H9 (cell line): ENCODE data around the gene SPTBN1. TPM values are rescaled to one million over a fixed set of nuclear protein-coding genes. Genes with fewer than 3 reads are reported as not detected.

Experiments used
- DNase-seq: peaks from one replicate; pipeline ENCODE4 v3.0.0-alpha.2; 2017
- H2AFZ ChIP-seq: one replicate; pipeline ENCODE4 v1.6.1; 2013; ENCODE audit warnings: mild to moderate bottlenecking, low read length, control low read depth, moderate library complexity
- H2AK5ac ChIP-seq: 2 replicates; pipeline ENCODE4 v1.6.1; 2013; ENCODE audit warnings: low read length, control low read depth, mixed read lengths; ENCODE audit not compliant: insufficient read length
- H2BK120ac ChIP-seq: one replicate; pipeline ENCODE4 v1.6.1; 2013; ENCODE audit warnings: low read depth, mild to moderate bottlenecking, low read length, control low read depth, inconsistent platforms; ENCODE audit not compliant: poor library complexity, severe bottlenecking
- H2BK12ac ChIP-seq: 2 replicates; pipeline ENCODE4 v1.6.1; 2013; ENCODE audit warnings: low read length, control low read depth, mixed read lengths, low read depth; ENCODE audit not compliant: insufficient read length
- H2BK15ac ChIP-seq: 2 replicates; pipeline ENCODE4 v1.6.1; 2013; ENCODE audit warnings: low read depth, low read length, control low read depth
- H2BK20ac ChIP-seq: one replicate; pipeline ENCODE4 v1.6.1; 2013; ENCODE audit warnings: low read depth, mild to moderate bottlenecking, low read length, control low read depth, inconsistent platforms; ENCODE audit not compliant: poor library complexity, severe bottlenecking
- H2BK5ac ChIP-seq: 2 replicates; pipeline ENCODE4 v1.6.1; 2013; ENCODE audit warnings: low read length, control low read depth, mixed read lengths; ENCODE audit not compliant: insufficient read length
- H3K14ac ChIP-seq: 2 replicates; pipeline ENCODE4 v1.6.1; 2013; ENCODE audit warnings: low read length, control low read depth; ENCODE audit not compliant: insufficient read depth
- H3K18ac ChIP-seq: 2 replicates; pipeline ENCODE4 v1.6.1; 2013; ENCODE audit warnings: low read depth, mild to moderate bottlenecking, mixed read lengths, low read length, control low read depth; ENCODE audit not compliant: insufficient read length
- H3K23ac ChIP-seq: 2 replicates; pipeline ENCODE4 v1.6.1; 2013; ENCODE audit warnings: low read length, control low read depth, mixed read lengths, low read depth; ENCODE audit not compliant: insufficient read length
- H3K23me2 ChIP-seq: 2 replicates; pipeline ENCODE4 v1.6.1; 2013; ENCODE audit warnings: low read depth, mild to moderate bottlenecking, mixed read lengths, low read length, control low read depth; ENCODE audit not compliant: insufficient read length, poor library complexity, severe bottlenecking
- H3K27ac ChIP-seq: 2 replicates; pipeline ENCODE4 v1.5.1; 2013; ENCODE audit warnings: low read length, control low read depth, mixed read lengths, low read depth; ENCODE audit not compliant: insufficient read length
- H3K27me3 ChIP-seq: 2 replicates; pipeline ENCODE4 v1.6.1; 2013; ENCODE audit warnings: low read length, control low read depth, inconsistent platforms; ENCODE audit not compliant: insufficient read depth
- H3K4ac ChIP-seq: 2 replicates; pipeline ENCODE4 v1.6.1; 2013; ENCODE audit warnings: low read depth, mild to moderate bottlenecking, control low read depth, inconsistent platforms, low read length, moderate library complexity
- H3K4me1 ChIP-seq: 2 replicates; pipeline ENCODE4 v1.6.1; 2013; ENCODE audit warnings: low read length, control low read depth, inconsistent platforms; ENCODE audit not compliant: insufficient read depth
- H3K4me2 ChIP-seq: 2 replicates; pipeline ENCODE4 v1.6.1; 2013; ENCODE audit warnings: low read length, control low read depth, mixed read lengths; ENCODE audit not compliant: insufficient read length, insufficient read depth
- H3K56ac ChIP-seq: 2 replicates; pipeline ENCODE4 v1.6.1; 2013; ENCODE audit warnings: low read depth, mild to moderate bottlenecking, mixed read lengths, low read length, control low read depth; ENCODE audit not compliant: insufficient read length
- H3K79me1 ChIP-seq: 2 replicates; pipeline ENCODE4 v1.6.1; 2013; ENCODE audit warnings: low read depth, mild to moderate bottlenecking, moderate library complexity, low read length, control low read depth, inconsistent platforms; ENCODE audit not compliant: insufficient read depth, poor library complexity, severe bottlenecking
- H3K79me2 ChIP-seq: 2 replicates; pipeline ENCODE4 v1.6.1; 2013; ENCODE audit warnings: low read length, control low read depth, inconsistent platforms; ENCODE audit not compliant: insufficient read depth
- H3K9ac ChIP-seq: 2 replicates; pipeline ENCODE4 v1.6.1; 2013; ENCODE audit warnings: low read length, control low read depth, mixed read lengths; ENCODE audit not compliant: insufficient read length; ENCODE audit errors: extremely low read depth
- H3K9me3 ChIP-seq: one replicate; pipeline ENCODE4 v1.6.1; 2013; ENCODE audit warnings: low read depth, low read length, inconsistent platforms; ENCODE audit not compliant: control insufficient read depth
- H3T11ph ChIP-seq: one replicate; pipeline ENCODE4 v1.6.1; 2013; ENCODE audit warnings: mild to moderate bottlenecking, low read length, control low read depth, inconsistent platforms
- H4K20me1 ChIP-seq: one replicate; pipeline ENCODE4 v1.6.1; 2013; ENCODE audit not compliant: control insufficient read depth, insufficient read length, insufficient read depth
- H4K5ac ChIP-seq: 2 replicates; pipeline ENCODE4 v1.6.1; 2013; ENCODE audit warnings: low read depth, mild to moderate bottlenecking, mixed read lengths, low read length, control low read depth; ENCODE audit not compliant: insufficient read length
- H4K8ac ChIP-seq: replicated peaks from 2 replicates; pipeline ENCODE4 v1.6.1; 2013; ENCODE audit warnings: low read length, control low read depth, mixed read lengths, low read depth; ENCODE audit not compliant: insufficient read length
- H4K91ac ChIP-seq: 2 replicates; pipeline ENCODE4 v1.6.1; 2013; ENCODE audit warnings: low read depth, mild to moderate bottlenecking, moderate library complexity, mixed read lengths, low read length, control low read depth; ENCODE audit not compliant: insufficient read length
- H3K27ac Mint-ChIP-seq, 3 experiments: 2 replicates in 2 of 3; 3 replicates in 1 of 3; pipeline ENCODE4 v1.8.0; 2020 to 2021; ENCODE audit warnings: mixed read lengths in 3 of 3, mild to moderate bottlenecking in 1 of 3, moderate library complexity in 1 of 3
- H3K27me3 Mint-ChIP-seq: 2 replicates; pipeline ENCODE4 v1.8.0; 2021; ENCODE audit warnings: low read depth, mild to moderate bottlenecking, moderate library complexity, mixed read lengths
- H3K36me3 Mint-ChIP-seq, 3 experiments: 2 replicates in 2 of 3; 3 replicates in 1 of 3; pipeline ENCODE4 v1.8.0; 2020 to 2021; ENCODE audit warnings: low read depth in 3 of 3, mixed read lengths in 3 of 3; ENCODE audit not compliant: insufficient read depth in 1 of 3
- H3K4me1 Mint-ChIP-seq, 2 experiments: 2 replicates each; pipeline ENCODE4 v1.8.0; 2020; ENCODE audit warnings: mixed read lengths in 2 of 2
- H3K4me3 Mint-ChIP-seq, 2 experiments: 2 replicates in 1 of 2; 3 replicates in 1 of 2; pipeline ENCODE4 v1.8.0; 2020 to 2021; ENCODE audit warnings: mild to moderate bottlenecking in 2 of 2, mixed read lengths in 2 of 2, moderate library complexity in 1 of 2
- H3K9me3 Mint-ChIP-seq, 2 experiments: 2 replicates in 1 of 2; 3 replicates in 1 of 2; pipeline ENCODE4 v1.8.0; 2020; ENCODE audit warnings: mild to moderate bottlenecking in 2 of 2, mixed read lengths in 2 of 2, moderate library complexity in 1 of 2
- CTCF ChIP-seq: fragments of 200-600 bp; sonication (generic); conservative IDR thresholded peaks from 3 replicates; pipeline ENCODE4 v1.8.0; 2021; ENCODE audit warnings: antibody characterized with exemption, mild to moderate bottlenecking
- WGBS: extraction: QIAGEN DNeasy Blood & Tissue Kit; methylation state at CpG from one replicate; pipeline ENCODE4 v1.1.7; 2013; ENCODE audit warnings: missing lambda C conversion rate, low lambda C conversion rate, mixed read lengths; ENCODE audit not compliant: insufficient read length; ENCODE audit errors: extremely low coverage; 5-methylcytosine and 5-hydroxymethylcytosine counted together
- total RNA-seq: library from RNA; stranded (reverse); gene quantifications from 2 replicates; pipeline ENCODE4 v1.2.1, GENCODE V29; 2021

Gene SPTBN1
- total RNA-seq, 1 experiment from 2014 or later, result 164 TPM

- Histone ChIP-seq H3K27me3 (no peaks in the 10 kb centered on the region; the same call in 1 of the 2 replicates), H3K79me2 (peaks cover 28% of the 10 kb centered on the region; the same call in 1 of the 2 replicates), H4K91ac (no peak overlapping the region), H2AFZ (no peak overlapping the region), H4K8ac (no peak overlapping the region), H4K20me1 (no peaks in the 10 kb centered on the region), H3K4me2 (no peak overlapping the region), H2BK20ac (no peak overlapping the region), H3K4me1 (peaks cover 17% of the 10 kb centered on the region), H3K4ac (no peak overlapping the region), H2BK5ac (no peak overlapping the region), H2BK120ac (no peak overlapping the region), H2BK15ac (no peak overlapping the region), H2BK12ac (no peak overlapping the region), H3K18ac (no peak overlapping the region), H3K14ac (no peak overlapping the region), H3K23ac (no peak overlapping the region), H3K27ac (no peak overlapping the region), H3K79me1 (peaks cover 7% of the 10 kb centered on the region), H3K9me3 (no peaks in the 10 kb centered on the region), H3K9ac (no peak overlapping the region), H2AK5ac (no peak overlapping the region), H3T11ph (no peak overlapping the region), H3K23me2 (no peaks in the 10 kb centered on the region), H4K5ac (no peak overlapping the region), H3K56ac (no peak overlapping the region)
- no peak for TF ChIP-seq CTCF
- DNase-seq, result no peak
- peaks cover 0 to 3% (median 2%) of the 10 kb centered on the region in 3 experiments; a peak in 5 of 7 replicates for H3K36me3 Mint-ChIP-seq
- peak overlapping the region in 2 of 3 experiments; percentile 14 to 93; a peak in 3 of 7 replicates for H3K27ac Mint-ChIP-seq
- H3K27me3 Mint-ChIP-seq, result no peaks in the 10 kb centered on the region
- H3K9me3 Mint-ChIP-seq, result no peaks in the 10 kb centered on the region
- peaks cover 37 to 42% of the 10 kb centered on the region in 2 experiments for H3K4me1 Mint-ChIP-seq
- H3K4me3 Mint-ChIP-seq, result no peak overlapping the region
- no CpG with 5 or more reads among the region's 1 CpG for WGBS
Observed at GRCh38 chr2:54588244-54588899, 132.2 kb downstream of the SPTBN1 start.
